H9 (cell line): ENCODE results near the gene IL1B. TPM values are rescaled to one million over a fixed set of nuclear protein-coding genes. Genes with fewer than 3 reads are reported as not detected.

Source experiments
- DNase-seq: peaks from one replicate; pipeline ENCODE4 v3.0.0-alpha.2; 2017
- H2AFZ ChIP-seq: one replicate; pipeline ENCODE4 v1.6.1; 2013; ENCODE audit warnings: mild to moderate bottlenecking, low read length, control low read depth, moderate library complexity
- H2AK5ac ChIP-seq: 2 replicates; pipeline ENCODE4 v1.6.1; 2013; ENCODE audit warnings: low read length, control low read depth, mixed read lengths; ENCODE audit not compliant: insufficient read length
- H2BK120ac ChIP-seq: one replicate; pipeline ENCODE4 v1.6.1; 2013; ENCODE audit warnings: low read depth, mild to moderate bottlenecking, low read length, control low read depth, inconsistent platforms; ENCODE audit not compliant: poor library complexity, severe bottlenecking
- H2BK12ac ChIP-seq: 2 replicates; pipeline ENCODE4 v1.6.1; 2013; ENCODE audit warnings: low read length, control low read depth, mixed read lengths, low read depth; ENCODE audit not compliant: insufficient read length
- H2BK15ac ChIP-seq: 2 replicates; pipeline ENCODE4 v1.6.1; 2013; ENCODE audit warnings: low read depth, low read length, control low read depth
- H2BK20ac ChIP-seq: one replicate; pipeline ENCODE4 v1.6.1; 2013; ENCODE audit warnings: low read depth, mild to moderate bottlenecking, low read length, control low read depth, inconsistent platforms; ENCODE audit not compliant: poor library complexity, severe bottlenecking
- H2BK5ac ChIP-seq: 2 replicates; pipeline ENCODE4 v1.6.1; 2013; ENCODE audit warnings: low read length, control low read depth, mixed read lengths; ENCODE audit not compliant: insufficient read length
- H3K14ac ChIP-seq: 2 replicates; pipeline ENCODE4 v1.6.1; 2013; ENCODE audit warnings: low read length, control low read depth; ENCODE audit not compliant: insufficient read depth
- H3K18ac ChIP-seq: 2 replicates; pipeline ENCODE4 v1.6.1; 2013; ENCODE audit warnings: low read depth, mild to moderate bottlenecking, mixed read lengths, low read length, control low read depth; ENCODE audit not compliant: insufficient read length
- H3K23ac ChIP-seq: 2 replicates; pipeline ENCODE4 v1.6.1; 2013; ENCODE audit warnings: low read length, control low read depth, mixed read lengths, low read depth; ENCODE audit not compliant: insufficient read length
- H3K23me2 ChIP-seq: 2 replicates; pipeline ENCODE4 v1.6.1; 2013; ENCODE audit warnings: low read depth, mild to moderate bottlenecking, mixed read lengths, low read length, control low read depth; ENCODE audit not compliant: insufficient read length, poor library complexity, severe bottlenecking
- H3K27ac ChIP-seq: 2 replicates; pipeline ENCODE4 v1.5.1; 2013; ENCODE audit warnings: low read length, control low read depth, mixed read lengths, low read depth; ENCODE audit not compliant: insufficient read length
- H3K27me3 ChIP-seq: 2 replicates; pipeline ENCODE4 v1.6.1; 2013; ENCODE audit warnings: low read length, control low read depth, inconsistent platforms; ENCODE audit not compliant: insufficient read depth
- H3K4ac ChIP-seq: 2 replicates; pipeline ENCODE4 v1.6.1; 2013; ENCODE audit warnings: low read depth, mild to moderate bottlenecking, control low read depth, inconsistent platforms, low read length, moderate library complexity
- H3K4me1 ChIP-seq: 2 replicates; pipeline ENCODE4 v1.6.1; 2013; ENCODE audit warnings: low read length, control low read depth, inconsistent platforms; ENCODE audit not compliant: insufficient read depth
- H3K4me2 ChIP-seq: 2 replicates; pipeline ENCODE4 v1.6.1; 2013; ENCODE audit warnings: low read length, control low read depth, mixed read lengths; ENCODE audit not compliant: insufficient read length, insufficient read depth
- H3K56ac ChIP-seq: 2 replicates; pipeline ENCODE4 v1.6.1; 2013; ENCODE audit warnings: low read depth, mild to moderate bottlenecking, mixed read lengths, low read length, control low read depth; ENCODE audit not compliant: insufficient read length
- H3K79me1 ChIP-seq: 2 replicates; pipeline ENCODE4 v1.6.1; 2013; ENCODE audit warnings: low read depth, mild to moderate bottlenecking, moderate library complexity, low read length, control low read depth, inconsistent platforms; ENCODE audit not compliant: insufficient read depth, poor library complexity, severe bottlenecking
- H3K79me2 ChIP-seq: 2 replicates; pipeline ENCODE4 v1.6.1; 2013; ENCODE audit warnings: low read length, control low read depth, inconsistent platforms; ENCODE audit not compliant: insufficient read depth
- H3K9ac ChIP-seq: 2 replicates; pipeline ENCODE4 v1.6.1; 2013; ENCODE audit warnings: low read length, control low read depth, mixed read lengths; ENCODE audit not compliant: insufficient read length; ENCODE audit errors: extremely low read depth
- H3K9me3 ChIP-seq: one replicate; pipeline ENCODE4 v1.6.1; 2013; ENCODE audit warnings: low read depth, low read length, inconsistent platforms; ENCODE audit not compliant: control insufficient read depth
- H3T11ph ChIP-seq: one replicate; pipeline ENCODE4 v1.6.1; 2013; ENCODE audit warnings: mild to moderate bottlenecking, low read length, control low read depth, inconsistent platforms
- H4K20me1 ChIP-seq: one replicate; pipeline ENCODE4 v1.6.1; 2013; ENCODE audit not compliant: control insufficient read depth, insufficient read length, insufficient read depth
- H4K5ac ChIP-seq: 2 replicates; pipeline ENCODE4 v1.6.1; 2013; ENCODE audit warnings: low read depth, mild to moderate bottlenecking, mixed read lengths, low read length, control low read depth; ENCODE audit not compliant: insufficient read length
- H4K8ac ChIP-seq: replicated peaks from 2 replicates; pipeline ENCODE4 v1.6.1; 2013; ENCODE audit warnings: low read length, control low read depth, mixed read lengths, low read depth; ENCODE audit not compliant: insufficient read length
- H4K91ac ChIP-seq: 2 replicates; pipeline ENCODE4 v1.6.1; 2013; ENCODE audit warnings: low read depth, mild to moderate bottlenecking, moderate library complexity, mixed read lengths, low read length, control low read depth; ENCODE audit not compliant: insufficient read length
- H3K27ac Mint-ChIP-seq, 3 experiments: 2 replicates in 2 of 3; 3 replicates in 1 of 3; pipeline ENCODE4 v1.8.0; 2020 to 2021; ENCODE audit warnings: mixed read lengths in 3 of 3, mild to moderate bottlenecking in 1 of 3, moderate library complexity in 1 of 3
- H3K27me3 Mint-ChIP-seq: 2 replicates; pipeline ENCODE4 v1.8.0; 2021; ENCODE audit warnings: low read depth, mild to moderate bottlenecking, moderate library complexity, mixed read lengths
- H3K36me3 Mint-ChIP-seq, 3 experiments: 2 replicates in 2 of 3; 3 replicates in 1 of 3; pipeline ENCODE4 v1.8.0; 2020 to 2021; ENCODE audit warnings: low read depth in 3 of 3, mixed read lengths in 3 of 3; ENCODE audit not compliant: insufficient read depth in 1 of 3
- H3K4me1 Mint-ChIP-seq, 2 experiments: 2 replicates each; pipeline ENCODE4 v1.8.0; 2020; ENCODE audit warnings: mixed read lengths in 2 of 2
- H3K4me3 Mint-ChIP-seq, 2 experiments: 2 replicates in 1 of 2; 3 replicates in 1 of 2; pipeline ENCODE4 v1.8.0; 2020 to 2021; ENCODE audit warnings: mild to moderate bottlenecking in 2 of 2, mixed read lengths in 2 of 2, moderate library complexity in 1 of 2
- H3K9me3 Mint-ChIP-seq, 2 experiments: 2 replicates in 1 of 2; 3 replicates in 1 of 2; pipeline ENCODE4 v1.8.0; 2020; ENCODE audit warnings: mild to moderate bottlenecking in 2 of 2, mixed read lengths in 2 of 2, moderate library complexity in 1 of 2
- WGBS: extraction: QIAGEN DNeasy Blood & Tissue Kit; methylation state at CpG from one replicate; pipeline ENCODE4 v1.1.7; 2013; ENCODE audit warnings: missing lambda C conversion rate, low lambda C conversion rate, mixed read lengths; ENCODE audit not compliant: insufficient read length; ENCODE audit errors: extremely low coverage; 5-methylcytosine and 5-hydroxymethylcytosine counted together
- total RNA-seq: library from RNA; stranded (reverse); gene quantifications from 2 replicates; pipeline ENCODE4 v1.2.1, GENCODE V29; 2021
- TF ChIP-seq, protein P1 (sequence below): fragments of 200-600 bp; sonication (generic); conservative IDR thresholded peaks from 3 replicates; pipeline ENCODE4 v1.8.0; 2021; ENCODE audit warnings: antibody characterized with exemption, mild to moderate bottlenecking

Gene IL1B
- total RNA-seq, 1 experiment from 2014 or later = not detected

DNA sequence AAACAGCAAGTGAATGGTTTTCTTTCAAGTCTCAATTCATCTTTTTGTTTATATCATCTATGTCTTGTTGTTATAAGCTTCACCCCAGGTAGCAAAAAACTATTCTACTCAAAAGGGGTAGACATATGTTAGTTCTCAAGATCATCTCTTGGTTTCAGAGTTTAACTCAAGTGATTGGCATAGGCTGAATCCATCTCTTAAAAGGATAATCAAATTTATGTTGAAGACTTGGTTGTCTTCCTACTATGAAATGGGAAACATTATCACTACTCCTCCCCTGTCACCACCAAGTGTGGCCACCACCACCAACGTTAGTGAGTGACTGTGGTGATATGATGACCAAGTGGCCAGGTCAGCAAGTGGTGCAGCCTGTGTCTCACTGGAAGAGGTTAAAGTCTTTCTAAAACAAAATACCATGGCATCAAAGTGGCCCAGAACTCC lies 1.5 kb downstream of the IL1B start:
- no peak for DNase-seq
- Histone ChIP-seq H3K79me1 (no peaks in the 10 kb centered on the region), H4K91ac (no peak overlapping the region), H3K79me2 (no peaks in the 10 kb centered on the region), H4K8ac (no peak overlapping the region), H4K20me1 (no peaks in the 10 kb centered on the region), H3K4ac (no peak overlapping the region), H4K5ac (no peak overlapping the region), H3K4me1 (no peaks in the 10 kb centered on the region), H2BK120ac (no peak overlapping the region), H3K23ac (no peak overlapping the region), H2BK12ac (no peak overlapping the region), H2AK5ac (no peak overlapping the region), H3K9me3 (no peaks in the 10 kb centered on the region), H3T11ph (no peak overlapping the region), H3K18ac (no peak overlapping the region), H2BK5ac (no peak overlapping the region), H2BK15ac (no peak overlapping the region), H3K4me2 (no peak overlapping the region), H3K27me3 (no peaks in the 10 kb centered on the region), H2AFZ (no peak overlapping the region), H3K14ac (no peak overlapping the region), H3K27ac (no peak overlapping the region), H3K23me2 (no peaks in the 10 kb centered on the region), H2BK20ac (no peak overlapping the region), H3K9ac (no peak overlapping the region), H3K56ac (no peak overlapping the region)
- WGBS = no CpG with 5 or more reads among the region's 1 CpG
- Mint-ChIP-seq H3K27ac (no peak overlapping the region), H3K27me3 (no peaks in the 10 kb centered on the region; the same call in 1 of the 2 replicates), H3K36me3 (no peaks in the 10 kb centered on the region; a peak in 1 of 7 replicates), H3K4me1 (peaks cover 27 to 34% of the 10 kb centered on the region in 2 experiments), H3K9me3 (no peaks in the 10 kb centered on the region; a peak in 1 of 5 replicates), H3K4me3 (no peak overlapping the region)
- TF ChIP-seq, protein P1, sequence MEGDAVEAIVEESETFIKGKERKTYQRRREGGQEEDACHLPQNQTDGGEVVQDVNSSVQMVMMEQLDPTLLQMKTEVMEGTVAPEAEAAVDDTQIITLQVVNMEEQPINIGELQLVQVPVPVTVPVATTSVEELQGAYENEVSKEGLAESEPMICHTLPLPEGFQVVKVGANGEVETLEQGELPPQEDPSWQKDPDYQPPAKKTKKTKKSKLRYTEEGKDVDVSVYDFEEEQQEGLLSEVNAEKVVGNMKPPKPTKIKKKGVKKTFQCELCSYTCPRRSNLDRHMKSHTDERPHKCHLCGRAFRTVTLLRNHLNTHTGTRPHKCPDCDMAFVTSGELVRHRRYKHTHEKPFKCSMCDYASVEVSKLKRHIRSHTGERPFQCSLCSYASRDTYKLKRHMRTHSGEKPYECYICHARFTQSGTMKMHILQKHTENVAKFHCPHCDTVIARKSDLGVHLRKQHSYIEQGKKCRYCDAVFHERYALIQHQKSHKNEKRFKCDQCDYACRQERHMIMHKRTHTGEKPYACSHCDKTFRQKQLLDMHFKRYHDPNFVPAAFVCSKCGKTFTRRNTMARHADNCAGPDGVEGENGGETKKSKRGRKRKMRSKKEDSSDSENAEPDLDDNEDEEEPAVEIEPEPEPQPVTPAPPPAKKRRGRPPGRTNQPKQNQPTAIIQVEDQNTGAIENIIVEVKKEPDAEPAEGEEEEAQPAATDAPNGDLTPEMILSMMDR = no peak
